HG02763 (cell line): ENCODE measurements around the gene IL20.

Experiments
- ATAC-seq: cut with Tn5 transposase; IDR thresholded peaks from one replicate; pipeline ENCODE4 v1.9.1; 2021; ENCODE audit warnings: mild to moderate bottlenecking, moderate library complexity; ENCODE audit not compliant: unreplicated experiment

Gene IL20, protein sequence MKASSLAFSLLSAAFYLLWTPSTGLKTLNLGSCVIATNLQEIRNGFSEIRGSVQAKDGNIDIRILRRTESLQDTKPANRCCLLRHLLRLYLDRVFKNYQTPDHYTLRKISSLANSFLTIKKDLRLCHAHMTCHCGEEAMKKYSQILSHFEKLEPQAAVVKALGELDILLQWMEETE

DNA sequence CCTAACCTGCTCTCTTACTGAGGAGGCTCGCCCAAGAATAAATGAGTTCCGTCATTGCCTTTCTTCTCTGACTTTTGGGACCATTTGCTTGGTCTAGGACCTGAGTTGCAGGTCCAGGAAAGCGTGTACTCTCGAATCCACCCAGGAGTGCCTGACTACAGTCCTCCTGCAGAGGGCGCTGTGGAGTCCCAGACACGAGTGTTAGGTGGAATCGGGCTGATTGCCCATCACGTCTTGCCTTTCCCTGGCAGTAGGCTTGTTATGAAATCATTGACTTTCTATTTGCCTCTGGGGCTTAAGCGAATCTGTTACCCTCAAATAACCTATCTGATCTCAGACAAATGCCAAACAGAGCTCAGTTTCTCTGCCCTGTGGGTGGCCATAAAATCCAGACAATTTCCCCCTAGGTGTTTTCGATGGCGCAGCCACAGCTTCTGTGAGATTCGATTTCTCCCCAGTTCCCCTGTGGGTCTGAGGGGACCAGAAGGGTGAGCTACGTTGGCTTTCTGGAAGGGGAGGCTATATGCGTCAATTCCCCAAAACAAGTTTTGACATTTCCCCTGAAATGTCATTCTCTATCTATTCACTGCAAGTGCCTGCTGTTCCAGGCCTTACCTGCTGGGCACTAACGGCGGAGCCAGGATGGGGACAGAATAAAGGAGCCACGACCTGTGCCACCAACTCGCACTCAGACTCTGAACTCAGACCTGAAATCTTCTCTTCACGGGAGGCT, at the start of gene IL20:
Gene IL20, plus strand, starts transcription at position 685 of the 733 bp plus-strand sequence. CDS start 230 bp downstream, outside the sequence.
- ATAC-seq: no peak

DNA sequence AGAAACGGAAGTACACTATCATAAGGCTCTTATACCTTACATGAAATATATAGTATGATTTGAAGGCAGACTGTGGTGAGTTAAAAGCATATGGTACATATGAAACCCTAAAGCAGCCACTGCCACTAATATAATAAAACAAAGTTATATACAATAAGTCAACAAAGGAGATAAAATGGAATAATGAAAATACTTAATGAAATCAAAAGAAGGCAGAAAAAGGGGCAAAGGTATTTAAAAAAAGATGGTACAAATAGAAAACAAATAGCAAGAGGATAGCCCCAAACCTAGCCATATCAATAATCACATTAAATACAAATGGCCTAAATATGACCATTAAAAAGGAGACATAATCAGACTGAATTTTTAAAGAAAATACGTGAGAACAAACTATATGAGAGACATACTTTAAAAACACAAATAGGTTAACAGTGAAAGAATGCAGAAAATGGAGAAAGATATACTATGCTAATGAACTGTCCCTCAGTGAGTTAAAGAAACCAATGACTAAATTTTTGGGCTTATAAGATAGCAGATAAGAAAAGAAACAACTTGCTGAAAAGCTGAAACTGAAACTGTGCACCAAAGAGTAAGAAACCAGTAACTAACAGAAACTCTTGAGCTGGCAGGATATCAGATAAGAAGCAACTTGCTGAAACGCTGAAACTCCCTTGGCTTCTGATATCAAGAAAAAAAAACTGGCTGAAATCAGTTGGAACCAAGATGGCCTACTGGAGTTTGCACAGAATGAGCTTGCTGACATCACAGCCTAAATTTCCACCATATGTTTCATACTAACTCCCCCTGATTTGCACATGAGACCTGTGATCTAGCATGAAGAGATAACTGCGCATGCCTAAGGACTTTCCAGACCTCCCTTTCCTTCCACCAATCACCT, 48.8 kb upstream of the IL20 start:
- ATAC-seq: no peak

DNA sequence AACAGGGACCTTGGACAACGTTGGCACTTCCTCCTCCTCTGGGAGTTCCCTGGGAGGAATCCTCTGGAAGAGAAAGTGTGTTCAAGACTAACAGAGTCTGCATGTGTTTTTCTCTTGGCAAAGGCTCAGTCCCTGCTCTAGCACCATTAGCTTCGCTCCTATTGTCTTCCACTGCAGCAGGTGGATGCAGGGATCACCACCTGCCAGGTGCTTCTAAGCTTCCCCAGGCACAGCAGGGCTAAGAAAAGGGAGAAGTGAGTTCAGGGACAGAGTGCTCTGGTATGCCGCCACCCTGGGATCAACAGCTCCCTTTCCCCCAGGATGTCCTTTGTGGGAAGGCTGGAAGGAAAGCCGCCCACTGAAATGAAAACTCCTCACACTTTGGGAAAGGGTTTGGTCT, 43.9 kb upstream of the IL20 start:
- ATAC-seq: no peak

DNA sequence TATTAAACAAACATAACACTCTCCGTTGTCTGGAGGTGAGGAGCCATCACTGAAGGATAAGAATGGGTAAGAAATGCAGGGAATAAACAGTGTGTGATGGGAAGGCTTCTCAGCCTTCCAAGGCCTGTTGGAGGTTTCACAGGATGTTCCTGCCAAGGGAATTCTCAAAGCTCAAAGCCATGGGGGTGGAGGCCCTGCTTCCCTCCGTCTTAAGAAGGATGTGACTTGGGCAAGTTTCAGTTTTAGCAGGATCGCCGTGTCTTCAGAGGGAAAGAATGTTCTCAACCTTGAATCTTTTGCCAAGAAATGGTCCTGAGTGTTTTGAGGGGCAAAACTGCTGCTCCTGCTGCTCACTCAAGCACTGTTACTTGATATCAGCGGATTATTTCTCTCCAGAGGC, 41.7 kb upstream of the IL20 start:
- no peak for ATAC-seq

DNA sequence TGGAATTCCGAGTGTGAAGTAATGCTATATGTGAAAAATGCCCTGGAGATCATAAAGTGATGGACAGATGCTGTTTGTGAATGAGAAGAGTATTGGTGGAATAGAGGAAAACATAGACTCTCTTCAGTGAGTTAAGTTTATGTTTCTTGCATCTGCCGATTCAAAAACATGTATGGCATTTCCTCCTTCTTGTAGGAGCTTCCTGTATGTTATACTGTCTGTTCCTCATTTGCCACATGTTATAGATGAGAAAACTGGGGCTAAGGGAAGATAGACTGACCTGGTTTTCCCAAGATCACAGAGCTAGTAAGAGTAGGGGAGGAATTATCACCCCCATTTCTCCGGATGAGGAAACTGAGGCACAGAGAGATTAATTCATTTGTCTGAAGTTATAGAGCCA, 41.1 kb upstream of the IL20 start:
- ATAC-seq: no peak

DNA sequence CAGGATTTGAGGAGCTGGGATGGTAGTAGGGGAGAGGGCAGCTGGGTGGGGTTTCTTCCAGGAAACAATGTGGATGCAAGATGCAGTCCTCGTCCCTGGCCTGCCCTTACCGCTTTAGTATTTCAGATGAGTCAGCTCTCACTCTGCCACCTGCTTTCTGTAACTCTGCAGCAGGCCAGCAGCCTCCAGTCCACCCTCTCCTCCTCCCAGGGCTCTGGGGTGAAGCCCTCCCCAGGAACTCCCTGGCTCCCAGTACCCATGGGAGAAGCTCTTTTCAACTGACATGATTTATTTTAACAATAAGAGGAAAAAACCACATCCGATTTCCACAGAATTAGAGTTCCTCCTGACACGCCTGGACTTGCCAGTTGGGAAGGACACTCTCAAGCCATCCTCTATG, 39.0 kb upstream of the IL20 start:
- ATAC-seq: no peak

DNA sequence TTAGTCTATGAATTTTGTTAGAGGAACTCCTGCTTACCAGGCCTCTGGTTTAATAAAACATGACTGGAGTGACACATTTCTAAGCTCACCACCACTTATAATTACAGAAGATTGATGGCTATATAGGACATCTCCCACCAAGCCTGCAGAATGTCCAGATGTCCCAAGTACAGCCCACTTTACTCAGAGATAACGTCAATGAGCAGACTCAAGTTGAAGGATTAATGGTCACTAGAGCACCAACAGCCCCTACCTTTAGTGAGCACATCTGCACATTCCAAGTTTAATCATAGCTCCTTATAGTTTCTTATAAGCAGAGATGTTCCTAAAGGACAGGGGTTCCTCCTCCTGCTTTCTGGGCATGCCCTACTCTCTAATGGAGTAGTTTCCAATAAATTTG, 37.4 kb upstream of the IL20 start:
- no peak for ATAC-seq

DNA sequence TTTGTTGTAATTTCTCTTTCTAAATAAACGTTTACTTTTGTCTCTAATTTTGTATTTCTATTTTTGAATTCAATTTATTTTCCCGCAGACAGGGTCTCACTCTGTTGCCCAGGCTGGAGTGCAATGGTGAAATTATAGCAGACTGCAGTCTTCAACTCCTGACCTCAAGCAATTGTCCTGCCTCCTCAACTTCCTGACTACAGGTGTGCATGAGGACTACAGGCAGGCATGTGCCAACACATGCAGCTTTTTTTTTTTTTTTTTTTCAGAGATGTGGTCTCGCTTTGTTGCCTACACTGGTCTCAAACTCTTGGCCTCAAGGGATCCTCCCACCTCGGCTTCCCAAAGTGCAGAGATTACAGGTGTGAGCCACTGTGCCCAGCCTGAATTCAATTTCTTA, 36.7 kb upstream of the IL20 start:
- ATAC-seq: no peak

DNA sequence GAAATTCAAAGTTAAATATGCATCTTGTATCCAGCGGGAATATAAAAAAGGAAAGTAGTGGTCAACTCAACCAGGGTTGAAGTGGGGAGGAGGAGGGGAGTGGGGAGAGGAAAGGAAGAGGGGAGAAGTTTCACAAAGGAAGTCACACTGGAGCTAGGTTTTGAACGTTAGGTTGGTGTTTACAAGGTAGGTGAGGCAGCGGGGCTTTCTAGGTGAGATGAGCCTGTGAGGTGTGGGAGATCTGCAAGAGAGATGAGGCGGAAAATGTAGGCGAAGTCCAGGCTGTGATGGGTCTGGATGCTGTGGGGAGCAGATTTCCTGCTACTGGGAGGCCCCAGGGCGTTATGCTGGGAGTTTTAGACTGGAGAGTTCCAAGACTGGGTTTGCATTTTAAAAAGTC, 36.1 kb upstream of the IL20 start:
- ATAC-seq: no peak

DNA sequence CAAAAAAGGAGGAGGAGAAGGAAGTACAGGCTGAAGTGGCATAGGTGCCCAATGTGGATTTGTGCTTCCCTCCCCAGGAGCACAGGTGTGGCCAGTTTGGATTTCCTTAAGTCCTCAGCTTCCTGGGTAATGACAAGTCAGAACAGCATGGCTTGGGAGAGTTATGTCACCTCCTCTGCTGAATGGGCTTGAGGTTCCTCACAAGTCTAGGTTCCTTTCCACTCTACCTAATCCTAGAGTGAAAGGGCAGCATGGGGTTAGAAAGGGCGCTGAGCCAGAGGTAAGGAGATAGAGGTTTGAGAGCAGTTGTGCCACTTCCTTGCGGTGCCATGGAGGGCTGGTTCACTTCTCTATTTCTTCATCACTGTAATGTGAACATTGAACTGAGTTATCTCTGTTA, 35.5 kb upstream of the IL20 start:
- ATAC-seq: no peak

DNA sequence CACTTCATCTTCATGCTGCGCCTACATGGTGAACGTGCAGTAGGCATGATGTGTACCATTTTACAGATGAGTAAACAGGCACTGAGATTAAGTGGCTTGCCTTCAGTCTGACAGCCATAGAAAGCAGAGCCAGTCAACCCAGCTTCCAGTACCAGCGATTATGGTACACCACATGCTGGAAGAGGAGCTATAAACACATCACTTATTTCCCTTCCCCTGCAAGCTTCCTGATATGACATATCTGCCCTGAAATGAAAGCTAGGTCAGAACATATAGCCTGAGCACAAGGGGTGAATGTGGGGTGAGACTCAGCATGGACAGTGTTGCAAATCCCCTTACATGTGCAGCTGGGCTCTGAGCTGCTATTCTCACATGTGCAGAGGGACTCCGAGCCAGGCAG, 33.8 kb upstream of the IL20 start:
- ATAC-seq: no peak

DNA sequence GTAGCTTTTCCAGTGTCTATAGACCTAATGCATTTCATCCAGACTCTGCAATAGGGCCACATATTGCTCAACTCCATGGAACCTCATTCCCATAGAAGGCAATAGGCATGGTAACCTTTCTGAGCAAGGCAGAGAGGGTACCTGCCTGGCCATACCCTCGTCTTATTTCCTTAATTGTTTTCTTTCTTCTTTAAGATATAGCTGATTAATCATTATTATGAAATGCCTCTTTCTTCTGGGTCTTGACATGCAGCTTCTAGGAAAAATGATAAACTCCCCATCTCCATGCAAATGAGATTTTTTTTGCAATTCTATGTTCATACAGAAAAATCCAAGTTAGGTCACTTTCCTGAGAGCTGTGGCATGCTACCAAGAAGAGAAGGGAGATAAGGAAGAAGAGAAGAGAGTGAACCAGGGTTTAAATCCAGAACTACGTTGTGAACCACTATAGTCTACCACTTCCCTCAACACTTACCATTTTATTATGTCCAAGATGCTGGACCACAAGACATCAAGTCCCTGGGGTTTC, 33.0 kb upstream of the IL20 start:
- no peak for ATAC-seq

DNA sequence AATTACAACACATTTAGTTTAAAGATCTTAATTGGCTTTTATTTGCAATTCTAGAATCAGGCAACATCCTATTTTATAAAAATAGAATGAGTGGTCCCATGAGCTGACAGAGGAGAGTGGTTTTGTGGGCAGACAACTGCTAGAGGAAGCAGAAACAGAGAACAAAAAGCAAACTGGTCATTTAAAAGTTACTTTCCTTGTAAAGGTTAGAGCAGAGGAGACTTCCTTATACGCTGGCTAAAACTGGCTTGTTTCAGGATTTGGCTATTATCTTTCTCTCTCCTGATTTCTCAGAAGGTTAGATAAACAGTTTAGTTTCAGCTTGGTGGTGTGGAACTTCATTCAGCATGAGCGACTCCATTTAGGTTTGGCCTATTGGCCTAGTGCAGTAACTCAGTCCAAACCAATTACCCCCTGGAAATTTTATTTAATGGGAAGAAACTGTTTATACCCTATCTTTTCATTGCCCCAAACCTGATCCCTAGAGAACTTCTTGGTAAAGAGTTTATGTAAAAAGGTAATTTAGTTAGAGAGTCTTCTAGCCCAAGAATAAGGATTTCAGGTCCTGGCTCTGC, 32.2 kb upstream of the IL20 start:
- no peak for ATAC-seq

DNA sequence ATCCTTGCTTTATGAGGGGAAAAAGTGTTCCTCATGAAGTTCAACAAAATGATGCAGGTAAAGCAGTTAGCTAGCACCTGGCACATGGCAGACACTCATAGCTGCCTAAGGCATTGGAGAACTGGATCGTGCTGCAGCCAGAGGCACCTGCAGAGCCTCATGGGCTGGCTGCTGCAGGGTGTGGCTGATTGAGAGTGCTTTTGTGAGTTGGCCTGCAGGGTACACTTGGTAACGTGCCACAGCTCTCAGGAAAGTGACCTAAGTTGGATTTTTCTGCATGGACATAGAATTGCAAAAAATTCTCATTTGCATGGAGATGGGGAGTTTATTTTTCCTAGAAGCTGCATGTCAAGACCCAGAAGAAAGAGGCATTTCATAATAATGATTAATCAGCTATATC, 31.6 kb upstream of the IL20 start:
- ATAC-seq: no peak

DNA sequence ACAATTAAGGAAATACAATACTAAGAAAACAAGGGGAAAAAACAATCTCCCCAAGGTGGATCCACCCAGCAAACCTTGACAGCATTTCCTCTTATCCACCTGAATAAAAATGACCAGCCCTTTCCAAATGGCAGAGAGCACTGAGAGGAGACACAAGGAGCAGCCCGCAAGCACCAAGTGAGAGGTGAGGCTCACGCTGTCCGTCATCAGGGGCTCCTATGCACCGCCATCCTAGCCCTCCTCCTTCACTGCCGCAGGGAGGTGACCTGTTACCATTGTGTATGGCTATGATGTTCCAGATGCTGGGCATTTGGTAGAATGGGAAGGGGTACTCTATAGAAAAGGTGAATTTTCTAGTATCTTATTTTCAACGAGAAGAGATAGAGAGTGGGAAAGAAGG, 31.2 kb upstream of the IL20 start:
- ATAC-seq: no peak

DNA sequence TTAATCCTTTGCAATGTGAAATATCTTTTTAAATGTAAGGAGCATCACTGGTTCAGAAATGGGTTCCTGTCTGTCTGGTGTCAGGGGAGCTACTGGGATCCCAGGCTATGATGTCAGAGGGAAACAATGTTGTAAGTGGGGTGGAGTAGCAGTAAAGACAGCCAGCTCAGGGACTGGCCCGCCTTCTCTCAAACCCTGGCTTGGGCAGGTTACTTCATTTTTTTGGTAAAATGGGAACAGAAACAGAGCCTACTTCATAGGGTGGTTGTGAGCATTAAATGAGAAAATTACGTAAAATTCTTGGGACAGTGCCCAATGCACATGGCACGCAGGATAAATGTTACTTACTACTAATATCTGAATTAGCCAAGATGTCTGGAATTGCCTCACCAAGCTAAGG, 30.7 kb upstream of the IL20 start:
- ATAC-seq: no peak

DNA sequence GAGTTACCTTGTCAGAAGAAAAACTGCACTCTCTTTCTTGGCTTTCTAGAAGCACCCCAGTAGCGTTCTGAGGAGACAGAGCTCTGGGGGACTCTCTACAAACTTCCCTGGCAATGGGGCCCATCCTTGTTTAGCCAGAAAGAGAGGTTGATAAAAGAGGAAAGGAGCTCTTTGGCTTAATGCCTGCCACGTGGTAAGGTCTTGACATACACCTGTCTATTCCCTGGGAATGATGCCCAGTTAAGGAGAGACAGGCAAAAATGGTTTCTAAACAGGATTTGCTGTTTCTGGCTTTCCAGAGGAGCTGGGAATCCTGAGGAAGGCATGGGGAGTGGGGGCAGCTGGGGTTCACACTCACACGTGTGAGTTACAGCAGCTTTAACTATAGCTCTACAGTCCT, 30.2 kb upstream of the IL20 start:
- no peak for ATAC-seq

DNA sequence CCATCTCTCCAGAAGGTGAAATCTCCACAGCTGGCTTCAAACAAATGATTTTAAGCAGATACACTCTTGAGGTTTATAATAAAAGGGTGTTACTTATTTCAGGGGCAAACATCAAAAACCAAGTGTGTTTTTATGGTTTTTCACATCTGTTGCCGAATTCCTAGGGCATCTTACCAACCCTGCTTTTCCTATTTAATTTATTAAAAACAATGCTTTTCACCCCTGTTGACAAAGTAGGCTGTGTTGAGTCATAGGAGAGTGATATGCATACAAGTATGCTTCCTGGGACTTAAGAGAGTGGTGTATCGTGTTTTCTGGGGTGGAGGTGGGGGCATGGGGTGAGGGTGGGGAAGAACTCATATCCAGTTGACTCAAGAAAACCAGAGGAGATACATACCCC, 29.3 kb upstream of the IL20 start:
- ATAC-seq: no peak

DNA sequence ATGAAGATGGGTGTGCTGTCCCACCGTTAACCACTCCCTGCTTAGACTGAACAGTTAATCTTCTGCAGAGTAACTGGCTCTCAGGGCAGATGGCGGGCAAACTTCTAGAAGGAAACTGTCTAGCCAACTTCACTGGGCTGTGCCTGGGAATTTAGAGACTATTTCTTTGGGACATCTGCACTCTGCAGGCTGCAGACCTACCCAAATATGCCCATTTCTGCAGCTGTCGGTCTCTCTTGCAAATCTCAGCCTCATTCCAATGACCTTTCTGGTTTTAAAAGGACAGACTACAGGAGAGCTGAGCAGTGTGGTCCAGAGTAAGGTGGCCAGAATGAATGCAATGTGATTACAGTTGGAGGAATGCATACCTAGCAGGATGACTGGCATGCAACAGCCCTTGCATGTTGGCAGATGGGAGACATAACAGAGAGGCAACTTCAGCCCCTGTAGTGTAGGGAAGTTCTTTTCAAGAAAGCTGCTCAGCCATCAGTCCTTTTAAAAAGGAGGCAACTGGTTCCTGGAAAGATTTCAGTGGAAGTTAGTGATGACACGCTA, 26.3 kb upstream of the IL20 start:
- ATAC-seq: no peak

DNA sequence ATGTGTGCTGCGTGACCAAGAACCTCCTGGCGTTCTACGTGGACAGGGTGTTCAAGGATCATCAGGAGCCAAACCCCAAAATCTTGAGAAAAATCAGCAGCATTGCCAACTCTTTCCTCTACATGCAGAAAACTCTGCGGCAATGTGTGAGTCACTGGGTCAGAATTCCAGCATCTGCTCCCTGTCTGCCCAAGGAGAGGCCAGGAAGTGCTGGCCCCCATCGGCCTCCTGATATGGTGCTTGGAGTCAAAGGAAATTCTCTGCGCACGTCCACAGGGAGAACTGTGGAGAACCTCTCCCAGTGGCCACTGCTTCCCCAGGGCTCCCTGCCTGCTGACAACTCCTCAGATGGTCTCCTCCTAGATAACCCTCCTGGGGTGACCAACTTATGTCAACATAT, 25.6 kb upstream of the IL20 start:
- no peak for ATAC-seq
